ENCODE results near the gene RXFP1. TPM values are rescaled to one million over a fixed set of nuclear protein-coding genes. Genes with fewer than 3 reads are reported as not detected.

The RXFP1 gene
- 1 to 10 TPM; 7.8 to 9.3 TPM for total RNA-seq
- long read RNA-seq, donor 1, partial matches to known transcripts = 0 of 4 reads
- long read RNA-seq, donor 1, other reads (novel, unspliced or antisense) = 3 of 4 reads
- long read RNA-seq, donor 2, partial matches to known transcripts = 2 of 3 reads
- long read RNA-seq, donor 2, other reads (novel, unspliced or antisense) = 1 of 3 reads

- no peak for DNase-seq (ENCODE audit: low spot score)
- intact Hi-C loops (cut with DNase I) = no loop called here
Measured at GRCh38 chr4:158521484-158522088, at the start of gene RXFP1. TSS of gene RXFP1 (plus strand) at chr4:158521882. CDS start at chr4:158521977, 95 bp downstream.

- intact Hi-C loops (cut with DNase I) = no loop called here
- no peak for DNase-seq (ENCODE audit: low spot score)
Measured at GRCh38 chr4:158481811-158482210, 39.9 kb upstream of the RXFP1 start.

- intact Hi-C loops (cut with DNase I) = no loop called here
- DNase-seq (ENCODE audit: low spot score) = no peak
Measured at GRCh38 chr4:158484173-158484885, 37.4 kb upstream of the RXFP1 start.

- intact Hi-C loops (cut with DNase I) = no loop called here
- no peak for DNase-seq (ENCODE audit: low spot score)
Measured at GRCh38 chr4:158490629-158491028, 31.1 kb upstream of the RXFP1 start.

- no peak for DNase-seq (ENCODE audit: low spot score)
- intact Hi-C loops (cut with DNase I) = no loop called here
Measured at GRCh38 chr4:158492391-158492790, 29.3 kb upstream of the RXFP1 start.

- intact Hi-C loops (cut with DNase I) = no loop called here
Measured at GRCh38 chr4:158496030-158496741, 25.5 kb upstream of the RXFP1 start.

GRCh38 chr4:158500054-158500453 is 21.6 kb upstream of the RXFP1 start:
- DNase-seq (ENCODE audit: low spot score) = no peak
- intact Hi-C loops (cut with DNase I) = no loop called here

More at GRCh38 chr4:158496030-158496741, 25.5 kb upstream of the RXFP1 start:
- DNase-seq (ENCODE audit: low spot score) = no peak

- DNase-seq (ENCODE audit: low spot score) = no peak
- intact Hi-C loops (cut with DNase I) = no loop called here
Measured at GRCh38 chr4:158513256-158513655, 8.4 kb upstream of the RXFP1 start.

GRCh38 chr4:158519226-158519625 is 2.5 kb upstream of the RXFP1 start:
- intact Hi-C loops (cut with DNase I) = no loop called here
- no peak for DNase-seq (ENCODE audit: low spot score)

- DNase-seq (ENCODE audit: low spot score) = no peak
Measured at GRCh38 chr4:158523990-158524535, 2.4 kb downstream of the RXFP1 start.

GRCh38 chr4:158527516-158527915 is 5.8 kb downstream of the RXFP1 start:
- intact Hi-C loops (cut with DNase I) = no loop called here
- DNase-seq (ENCODE audit: low spot score) = no peak

More at GRCh38 chr4:158523990-158524535, 2.4 kb downstream of the RXFP1 start:
- intact Hi-C loops (cut with DNase I) = no loop called here

- intact Hi-C loops (cut with DNase I) = no loop called here
- no peak for DNase-seq (ENCODE audit: low spot score)
Measured at GRCh38 chr4:158529505-158529904, 7.8 kb downstream of the RXFP1 start.

GRCh38 chr4:158530381-158530780 is 8.7 kb downstream of the RXFP1 start:
- intact Hi-C loops (cut with DNase I) = no loop called here
- no peak for DNase-seq (ENCODE audit: low spot score)

- no peak for DNase-seq (ENCODE audit: low spot score)
- intact Hi-C loops (cut with DNase I) = no loop called here
Measured at GRCh38 chr4:158530898-158531297, 9.2 kb downstream of the RXFP1 start.

- DNase-seq (ENCODE audit: low spot score) = no peak
Measured at GRCh38 chr4:158532556-158533231, 11.0 kb downstream of the RXFP1 start.

GRCh38 chr4:158534727-158535126 is 13.0 kb downstream of the RXFP1 start:
- no peak for DNase-seq (ENCODE audit: low spot score)
- intact Hi-C loops (cut with DNase I) = no loop called here

More at GRCh38 chr4:158532556-158533231, 11.0 kb downstream of the RXFP1 start:
- intact Hi-C loops (cut with DNase I) = no loop called here

- intact Hi-C loops (cut with DNase I) = no loop called here
- DNase-seq (ENCODE audit: low spot score) = no peak
Measured at GRCh38 chr4:158535130-158535614, 13.5 kb downstream of the RXFP1 start.

GRCh38 chr4:158536833-158537232 is 15.2 kb downstream of the RXFP1 start:
- intact Hi-C loops (cut with DNase I) = no loop called here
- DNase-seq (ENCODE audit: low spot score) = no peak

GRCh38 chr4:158538176-158538575 is 16.5 kb downstream of the RXFP1 start:
- DNase-seq (ENCODE audit: low spot score) = no peak
- intact Hi-C loops (cut with DNase I) = no loop called here
